ENCODE measurements around the gene SLX4IP.
A peak's percentile ranks its signal among the peaks of the same experiment; 100 is the strongest.

The SLX4IP gene

GRCh38 chr20:10554285-10554684 is 119.2 kb downstream of the SLX4IP start:
- no peak for DNase-seq

GRCh38 chr20:10555393-10555792 is 120.3 kb downstream of the SLX4IP start:
- no peak for DNase-seq

GRCh38 chr20:10555865-10556308 is 120.8 kb downstream of the SLX4IP start:
- DNase-seq, result peak; percentile 63

- no peak for DNase-seq
Measured at GRCh38 chr20:10556519-10557083, 121.5 kb downstream of the SLX4IP start.

- DNase-seq, result no peak
Measured at GRCh38 chr20:10557685-10558084, 122.6 kb downstream of the SLX4IP start.

GRCh38 chr20:10558635-10559187 is 123.6 kb downstream of the SLX4IP start:
- DNase-seq, result peak; percentile 97

- DNase-seq, result no peak
Measured at GRCh38 chr20:10559266-10559665, 124.2 kb downstream of the SLX4IP start.

- no peak for DNase-seq
Measured at GRCh38 chr20:10560686-10561085, 125.6 kb downstream of the SLX4IP start.

- DNase-seq, result no peak
Measured at GRCh38 chr20:10561302-10561701, 126.2 kb downstream of the SLX4IP start.

- DNase-seq, result no peak
Measured at GRCh38 chr20:10562899-10563298, 127.8 kb downstream of the SLX4IP start.

GRCh38 chr20:10563935-10564492 is 128.9 kb downstream of the SLX4IP start:
- DNase-seq, result no peak

GRCh38 chr20:10565191-10565921 is 130.3 kb downstream of the SLX4IP start:
- DNase-seq, result peak; percentile 62

- DNase-seq, result no peak
Measured at GRCh38 chr20:10565922-10566897, 131.1 kb downstream of the SLX4IP start.

GRCh38 chr20:10568032-10568431 is 132.9 kb downstream of the SLX4IP start:
- DNase-seq, result no peak

GRCh38 chr20:10571313-10571815 is 136.3 kb downstream of the SLX4IP start:
- no peak for DNase-seq

GRCh38 chr20:10572853-10573252 is 137.7 kb downstream of the SLX4IP start:
- DNase-seq, result no peak

GRCh38 chr20:10573273-10573950 is 138.3 kb downstream of the SLX4IP start:
- DNase-seq, result no peak

GRCh38 chr20:10573951-10574339 is 138.8 kb downstream of the SLX4IP start:
- no peak for DNase-seq

GRCh38 chr20:10576411-10577090 is 141.4 kb downstream of the SLX4IP start:
- DNase-seq, result no peak

GRCh38 chr20:10577648-10578047 is 142.5 kb downstream of the SLX4IP start:
- DNase-seq, result no peak

- peak; percentile 68 for DNase-seq
Measured at GRCh38 chr20:10578607-10579006, 143.5 kb downstream of the SLX4IP start.

Data from fibroblast of skin of right quadriceps (primary cell).